ENCODE measurements around the gene SPARCL1.

SPARCL1 gene

DNA sequence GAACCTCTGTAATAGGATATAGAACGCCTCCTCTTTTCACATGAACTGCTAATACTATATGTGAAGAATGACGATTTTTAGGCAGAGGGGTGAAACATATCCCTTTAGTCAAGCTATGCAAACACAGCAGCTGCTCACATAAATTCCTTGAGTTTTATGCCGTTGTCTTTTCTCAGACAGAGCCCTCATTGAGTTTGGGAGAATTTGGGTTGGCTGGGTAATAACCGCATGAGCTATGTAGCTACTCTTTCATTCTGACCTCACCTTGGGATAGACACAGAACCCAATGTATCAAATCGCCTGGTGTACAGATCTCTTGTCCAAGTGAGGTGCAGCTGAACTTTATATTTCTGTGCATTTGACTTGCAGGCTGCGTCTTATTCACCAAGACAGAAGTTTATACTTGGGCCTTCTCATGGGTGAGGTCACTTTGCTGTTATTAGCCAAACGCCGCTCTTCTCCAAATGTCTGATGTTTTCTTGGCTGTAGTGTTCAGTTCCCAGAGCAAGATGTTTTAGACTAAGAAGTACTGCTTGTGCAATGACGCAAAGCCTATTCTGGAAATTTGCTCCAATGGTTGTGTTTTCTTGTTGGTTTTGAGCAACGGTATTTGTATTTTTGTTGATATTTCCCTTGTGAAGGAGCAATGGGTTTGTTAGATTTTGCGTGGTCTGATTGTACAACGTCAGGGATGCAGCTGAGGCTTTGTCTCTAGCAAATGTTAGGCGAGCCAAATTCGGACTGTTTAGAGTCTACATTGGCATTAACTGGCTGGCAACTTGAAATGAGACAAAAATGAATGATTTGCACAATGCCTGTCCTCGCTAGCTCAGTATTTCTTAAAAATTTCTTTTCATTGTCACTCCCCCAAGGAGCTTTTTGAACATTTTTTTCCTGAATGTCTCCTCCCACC is 11.2 kb upstream of the SPARCL1 start:
- DNase-seq = no peak

GRCh38 chr4:87532907-87533306 is 3.7 kb upstream of the SPARCL1 start:
- DNase-seq = no peak

DNA sequence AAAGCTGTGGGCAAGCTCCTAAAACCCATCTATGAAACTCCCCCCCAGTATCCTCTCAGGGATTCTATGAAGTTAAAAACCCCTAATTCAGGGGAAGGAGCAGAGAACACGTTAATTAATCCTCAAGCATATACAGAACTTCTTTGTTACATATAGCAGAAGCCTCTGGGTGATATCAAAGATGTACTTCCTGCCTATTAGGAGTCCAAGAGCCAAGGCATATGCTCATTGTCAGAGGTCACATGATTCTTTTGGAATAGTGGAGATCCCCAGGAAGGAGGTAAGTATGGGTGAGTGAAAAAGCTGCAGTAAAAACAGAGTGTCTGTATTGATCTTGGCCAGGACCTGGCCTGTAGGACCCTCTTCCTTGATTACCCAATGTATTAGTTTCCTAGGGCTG is 2.9 kb upstream of the SPARCL1 start:
- no peak for DNase-seq

DNA sequence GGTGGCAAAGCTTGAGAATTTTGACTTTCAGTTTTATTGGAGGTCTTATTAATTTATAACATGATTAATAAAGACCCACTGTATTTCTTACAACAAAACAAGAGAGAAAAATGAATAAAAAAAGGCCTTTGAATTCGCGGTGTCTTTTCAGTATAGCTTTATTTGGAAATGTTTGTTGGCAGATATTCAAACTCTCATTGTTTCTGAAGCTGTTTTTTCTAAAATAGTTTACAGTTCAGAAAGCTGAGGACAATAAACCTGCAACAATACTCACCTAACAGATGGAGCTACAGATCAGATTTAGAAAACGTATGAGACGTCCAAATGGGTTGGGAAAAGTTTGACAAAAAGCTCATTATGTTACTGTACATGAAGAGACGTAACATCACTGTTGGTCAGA is 2.4 kb upstream of the SPARCL1 start:
- DNase-seq = no peak

GRCh38 chr4:87530868-87531267 is 1.7 kb upstream of the SPARCL1 start:
- DNase-seq = no peak

- DNase-seq = no peak
These were observed 1.1 kb upstream of the SPARCL1 start for GRCh38 chr4:87530229-87530628.

GRCh38 chr4:87527431-87528220 is 1.6 kb downstream of the SPARCL1 start:
- no peak for DNase-seq

DNA sequence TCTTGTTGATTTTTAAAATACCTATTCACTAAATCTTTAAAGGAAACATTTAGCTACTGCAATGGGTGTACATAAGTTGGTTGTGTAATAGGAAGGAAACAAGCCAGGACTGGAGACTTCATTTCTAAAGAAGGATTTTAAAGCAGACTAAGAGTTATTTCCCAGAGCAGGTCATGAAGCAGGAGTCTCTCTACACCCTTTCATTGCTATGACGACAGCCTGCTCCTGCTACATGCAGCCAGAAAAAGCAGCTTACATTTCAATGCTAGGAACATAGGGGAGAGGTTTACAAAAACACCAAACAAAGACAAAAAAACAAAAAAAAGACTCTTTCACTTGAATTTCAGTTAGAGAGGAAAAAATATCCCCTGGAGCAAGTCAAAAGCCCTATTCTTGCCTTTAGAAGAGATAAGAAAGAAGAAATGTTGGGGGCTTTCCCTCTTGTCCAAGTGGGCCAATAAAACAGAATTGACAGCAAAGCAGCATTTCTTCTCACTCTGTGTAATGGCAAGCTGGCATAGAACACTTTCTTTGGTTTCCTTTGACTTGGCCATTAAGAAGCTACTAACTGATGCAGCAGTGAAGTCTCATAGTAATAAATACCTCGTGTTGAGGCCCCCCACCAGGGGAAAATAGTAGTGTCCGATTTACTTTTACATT is 3.4 kb downstream of the SPARCL1 start:
- DNase-seq = no peak

DNA sequence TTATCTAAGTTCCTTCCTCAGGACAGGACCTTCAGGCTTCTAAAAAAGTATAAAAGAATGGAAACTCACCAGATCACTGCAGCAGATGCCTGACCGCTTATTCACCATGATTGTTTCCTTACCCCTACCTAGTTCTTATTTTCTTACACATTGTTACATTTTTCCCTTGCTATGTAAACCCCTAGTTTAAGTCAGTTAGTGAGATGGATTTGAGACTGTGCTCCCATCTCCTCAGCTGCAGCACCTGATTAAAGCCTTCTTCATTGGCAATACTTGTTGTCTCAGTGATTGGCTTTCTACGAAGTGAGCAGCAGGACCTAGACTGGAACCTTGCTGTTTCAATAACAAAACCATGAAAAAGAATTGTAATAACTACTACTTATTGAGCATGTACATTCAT is 4.7 kb downstream of the SPARCL1 start:
- no peak for DNase-seq

DNA sequence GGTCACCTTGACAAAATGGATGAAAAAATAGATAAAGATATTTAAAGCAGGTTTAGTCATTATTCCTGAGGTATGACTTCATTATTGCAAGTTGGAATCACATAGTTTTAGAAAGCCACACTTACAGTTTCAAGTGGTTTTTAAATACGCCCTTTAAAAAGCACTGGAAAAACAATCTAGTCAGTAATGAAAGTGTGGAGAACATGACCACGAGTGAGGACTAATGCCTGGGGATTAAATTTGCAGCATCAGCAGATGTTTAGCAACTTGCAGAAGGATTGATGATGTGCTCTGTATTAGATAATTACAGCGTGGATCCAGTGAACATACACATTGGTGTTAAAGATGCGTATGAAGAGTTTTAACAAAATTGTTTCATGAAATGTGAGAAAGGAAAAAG is 5.9 kb downstream of the SPARCL1 start:
- no peak for DNase-seq

DNA sequence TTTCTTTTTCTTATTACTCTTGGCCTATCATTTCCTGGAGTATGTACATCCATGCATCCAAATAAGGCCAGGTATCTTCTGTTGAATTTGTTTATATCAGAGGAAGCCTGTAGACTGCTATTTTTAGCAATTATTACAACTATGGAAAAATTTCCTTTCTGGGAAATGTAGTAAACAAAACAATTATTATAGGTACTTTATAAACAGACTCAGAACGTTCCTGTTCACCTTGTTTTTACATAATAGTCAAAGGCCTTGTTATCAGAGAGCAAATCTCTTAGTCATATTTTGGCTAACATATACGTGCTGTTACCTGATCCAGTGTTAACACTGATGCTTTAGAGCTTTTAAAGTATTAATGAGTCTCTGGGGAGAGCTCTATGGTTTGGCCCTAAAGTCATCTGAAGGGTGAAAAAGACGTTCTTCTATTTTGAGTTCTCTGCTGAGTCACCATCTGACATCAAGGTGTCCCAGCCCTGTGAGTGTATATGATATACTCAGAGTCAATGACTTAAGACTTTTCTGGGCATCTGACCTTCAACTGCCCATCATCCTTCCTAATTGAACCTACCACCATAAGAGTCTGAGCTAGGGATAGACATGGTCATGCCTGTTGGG is 7.3 kb downstream of the SPARCL1 start:
- DNase-seq = no peak

- no peak for DNase-seq
These were observed 7.9 kb downstream of the SPARCL1 start for GRCh38 chr4:87521319-87521718.

- DNase-seq = no peak
These were observed 11.6 kb downstream of the SPARCL1 start for GRCh38 chr4:87517621-87518020.

DNA sequence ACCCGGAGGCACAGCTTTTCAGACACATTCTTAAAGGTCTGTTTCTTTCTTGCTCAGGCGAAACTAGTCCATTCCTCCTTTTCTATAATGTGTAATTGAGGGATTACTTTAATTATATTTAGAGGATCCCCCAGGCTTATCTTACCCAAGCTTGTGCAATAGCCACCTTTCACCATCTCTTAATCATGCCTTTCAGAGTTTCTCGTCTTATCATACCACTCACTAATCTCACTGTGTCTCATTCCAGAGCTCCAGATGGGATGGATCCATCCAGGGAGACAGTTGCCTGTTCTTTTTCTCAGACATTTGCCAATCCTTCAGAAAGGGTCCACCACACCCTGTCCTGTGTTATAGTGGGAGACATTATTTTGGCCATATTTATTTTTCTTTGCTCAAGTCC is 12.5 kb downstream of the SPARCL1 start:
- DNase-seq = no peak

- DNase-seq = no peak
These were observed 16.8 kb downstream of the SPARCL1 start for GRCh38 chr4:87512400-87512799.

- no peak for DNase-seq
These were observed 17.7 kb downstream of the SPARCL1 start for GRCh38 chr4:87511500-87511899.

GRCh38 chr4:87510747-87511146 is 18.4 kb downstream of the SPARCL1 start:
- no peak for DNase-seq

- DNase-seq = no peak
These were observed 22.0 kb downstream of the SPARCL1 start for GRCh38 chr4:87506974-87507701.

DNA sequence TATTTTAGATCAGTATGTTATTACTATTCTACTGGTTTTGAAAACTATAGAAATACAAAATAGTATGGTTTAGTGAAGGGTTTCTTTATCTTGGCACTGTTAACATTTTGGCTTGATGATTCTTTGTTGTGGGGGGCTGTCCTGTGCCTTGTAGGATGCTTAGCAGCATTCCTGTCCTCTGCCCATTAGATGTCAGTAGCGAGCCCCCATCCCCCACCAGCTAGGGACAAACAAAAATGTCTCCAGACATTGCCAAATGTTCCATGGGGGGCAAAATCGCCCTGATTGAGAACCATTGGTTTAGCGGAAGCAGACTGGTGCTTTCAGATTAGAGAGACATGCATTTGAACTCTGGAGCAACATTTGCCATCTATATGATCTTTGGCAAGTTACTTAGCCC is 23.3 kb downstream of the SPARCL1 start:
- DNase-seq = no peak

DNA sequence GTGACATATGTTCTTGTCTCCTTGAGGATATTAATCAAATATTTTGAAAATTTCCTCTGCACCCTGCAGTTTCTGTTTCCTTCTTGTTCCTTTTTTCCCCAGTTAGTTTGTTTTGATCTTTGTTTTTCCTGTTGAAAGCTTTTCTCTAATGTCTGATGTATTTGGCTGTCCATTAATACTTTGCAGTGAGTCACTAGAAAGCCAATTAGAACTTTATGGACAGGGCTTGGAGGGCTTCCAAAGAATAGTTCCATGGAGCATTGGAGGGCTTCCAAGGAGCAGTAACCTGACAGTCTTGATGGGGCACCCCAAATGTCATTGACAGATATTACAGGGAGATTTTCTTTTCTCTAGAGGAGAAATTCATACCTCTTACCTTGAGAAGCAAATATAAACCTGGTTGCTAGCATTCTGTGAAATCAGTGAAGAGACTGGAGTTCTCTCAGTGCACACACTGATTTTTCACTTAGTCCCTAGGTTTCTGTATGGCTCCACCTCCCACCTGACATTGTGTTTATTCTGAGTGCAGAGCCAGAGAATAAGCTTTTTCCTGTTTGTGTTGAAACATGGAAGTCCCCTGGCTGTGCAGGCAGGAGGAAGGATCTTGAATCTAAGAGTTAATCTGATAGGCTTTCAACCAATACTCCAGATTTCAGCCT is 26.5 kb downstream of the SPARCL1 start:
- peak; percentile 33 for DNase-seq

DNA sequence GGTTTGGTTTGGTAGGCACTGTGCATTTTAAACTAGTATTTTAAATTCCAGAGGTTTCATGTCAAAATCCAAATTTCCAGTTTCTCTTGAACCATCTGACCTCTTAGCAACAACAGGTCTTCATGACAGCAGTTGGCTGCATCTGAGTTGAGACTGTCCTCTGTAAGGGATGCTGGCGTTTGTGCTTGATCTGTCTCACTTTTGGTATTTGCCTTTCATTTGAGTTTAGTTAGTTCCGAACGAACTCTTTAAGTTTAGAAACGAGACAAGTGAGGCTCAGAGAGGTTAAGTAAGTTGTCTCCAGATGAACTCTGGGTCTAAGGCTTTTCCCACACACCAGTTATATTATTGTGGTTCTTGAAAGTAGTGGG is 29.1 kb downstream of the SPARCL1 start:
- no peak for DNase-seq
